Liver (tissue), 9 donors: Measurements from ENCODE around the gene DNMBP. TPM values are rescaled to one million over a fixed set of nuclear protein-coding genes. Genes with fewer than 3 reads are reported as not detected.

Experiments used
- DNase-seq: peaks from one replicate; pipeline ENCODE4 v3.0.0-alpha.2; 2017; ENCODE audit warnings: low spot score
- H3K27ac ChIP-seq, 2 donors: one replicate each; pipeline ENCODE4 v1.7.0; 2013; ENCODE audit warnings: inconsistent platforms in 2 of 2, low read length in 2 of 2, control low read depth in 1 of 2, low read depth in 1 of 2, mild to moderate bottlenecking in 1 of 2
- H3K27me3 ChIP-seq, 4 donors: one replicate each; pipeline versions ENCODE4 v1.6.1 to v1.7.0; 2013; ENCODE audit warnings: low read length in 3 of 4, inconsistent platforms in 1 of 4, mild to moderate bottlenecking in 1 of 4, moderate library complexity in 1 of 4; ENCODE audit not compliant: control insufficient read depth in 4 of 4, insufficient read depth in 4 of 4
- H3K36me3 ChIP-seq, 4 donors: one replicate each; pipeline versions ENCODE4 v1.6.1 to v1.7.0; 2013; ENCODE audit warnings: low read length in 3 of 4, mild to moderate bottlenecking in 3 of 4, low read depth in 1 of 4, moderate library complexity in 1 of 4; ENCODE audit not compliant: control insufficient read depth in 4 of 4, insufficient read depth in 3 of 4
- H3K4me1 ChIP-seq, 4 donors: one replicate each; pipeline versions ENCODE4 v1.6.1 to v1.7.0; 2013; ENCODE audit warnings: low read length in 3 of 4, mild to moderate bottlenecking in 3 of 4, moderate library complexity in 1 of 4; ENCODE audit not compliant: control insufficient read depth in 4 of 4, insufficient read depth in 4 of 4
- H3K4me3 ChIP-seq, 3 donors: one replicate each; pipeline versions ENCODE4 v1.6.1 to v1.7.0; 2013; ENCODE audit warnings: low read length in 3 of 3, control low read depth in 1 of 3, low read depth in 1 of 3, mild to moderate bottlenecking in 1 of 3
- H3K9ac ChIP-seq, 2 donors: one replicate each; pipeline ENCODE4 v1.7.0; 2013; ENCODE audit warnings: low read length in 2 of 2, mild to moderate bottlenecking in 2 of 2, moderate library complexity in 2 of 2, control low read depth in 1 of 2, low read depth in 1 of 2
- H3K9me3 ChIP-seq, 4 donors: one replicate each; pipeline versions ENCODE4 v1.6.1 to v1.7.0; 2013; ENCODE audit warnings: low read length in 3 of 4; ENCODE audit not compliant: control insufficient read depth in 4 of 4
- ATF3 ChIP-seq: IDR thresholded peaks from 2 replicates; pipeline ENCODE4 v1.6.1; 2016; ENCODE audit warnings: antibody characterized with exemption
- CTCF ChIP-seq: fragments of 150-350 bp; IDR thresholded peaks from 2 replicates; pipeline ENCODE4 v1.5.1; 2017; ENCODE audit warnings: improper control_type of control experiment, low read depth, low read length; ENCODE audit not compliant: missing input control
- EGR1 ChIP-seq, 2 donors: IDR thresholded peaks; 2 replicates each; pipeline ENCODE4 v1.6.1; 2016 to 2018; ENCODE audit warnings: antibody characterized with exemption in 2 of 2, low read depth in 2 of 2
- FOXA1 ChIP-seq: IDR thresholded peaks from 2 replicates; pipeline ENCODE4 v1.6.1; 2016; ENCODE audit warnings: antibody characterized with exemption
- FOXA2 ChIP-seq: IDR thresholded peaks from 2 replicates; pipeline ENCODE4 v1.6.1; 2016; ENCODE audit warnings: antibody characterized with exemption
- GABPA ChIP-seq, 2 donors: IDR thresholded peaks in 1 of 2; conservative IDR thresholded peaks in 1 of 2; 2 replicates each; pipeline ENCODE4 v1.6.1; 2016; ENCODE audit warnings: antibody characterized with exemption in 2 of 2, mild to moderate bottlenecking in 1 of 2, moderate library complexity in 1 of 2
- HNF4A ChIP-seq, 2 donors: conservative IDR thresholded peaks; 2 replicates each; pipeline ENCODE4 v1.6.1; 2016; ENCODE audit warnings: antibody characterized with exemption in 2 of 2, mild to moderate bottlenecking in 2 of 2
- HNF4G ChIP-seq: IDR thresholded peaks from 2 replicates; pipeline ENCODE4 v1.6.1; 2016; ENCODE audit warnings: antibody characterized with exemption
- JUND ChIP-seq, 2 donors: IDR thresholded peaks; 2 replicates each; pipeline ENCODE4 v1.6.1; 2016; ENCODE audit warnings: antibody characterized with exemption in 2 of 2
- MAX ChIP-seq: IDR thresholded peaks from 2 replicates; pipeline ENCODE4 v1.6.1; 2016; ENCODE audit warnings: antibody characterized with exemption
- NR2F2 ChIP-seq: IDR thresholded peaks from 2 replicates; pipeline ENCODE4 v1.6.1; 2016; ENCODE audit warnings: antibody characterized with exemption
- RAD21 ChIP-seq, 2 donors: IDR thresholded peaks; 2 replicates each; pipeline ENCODE4 v1.6.1; 2016; ENCODE audit warnings: antibody characterized with exemption in 2 of 2, mild to moderate bottlenecking in 2 of 2
- REST ChIP-seq: IDR thresholded peaks from 2 replicates; pipeline ENCODE4 v1.6.1; 2016; ENCODE audit warnings: antibody characterized with exemption, mild to moderate bottlenecking
- RXRA ChIP-seq, 2 donors: IDR thresholded peaks; 2 replicates each; pipeline ENCODE4 v1.6.1; 2017 to 2018; ENCODE audit warnings: antibody characterized with exemption in 2 of 2, mild to moderate bottlenecking in 1 of 2
- SP1 ChIP-seq: IDR thresholded peaks from 2 replicates; pipeline ENCODE4 v1.6.1; 2018; ENCODE audit warnings: antibody characterized with exemption, mild to moderate bottlenecking
- TAF1 ChIP-seq: conservative IDR thresholded peaks from 2 replicates; pipeline ENCODE4 v1.6.1; 2016; ENCODE audit warnings: antibody characterized with exemption, mild to moderate bottlenecking
- YY1 ChIP-seq: IDR thresholded peaks from 2 replicates; pipeline ENCODE4 v1.6.1; 2016; ENCODE audit warnings: antibody characterized with exemption, mild to moderate bottlenecking
- ZBTB33 ChIP-seq: IDR thresholded peaks from 2 replicates; pipeline ENCODE4 v1.6.1; 2016; ENCODE audit warnings: antibody characterized with exemption
- WGBS: extraction: QIAGEN DNeasy Blood & Tissue Kit; methylation state at CpG from one replicate; pipeline ENCODE4 v1.1.7; 2013; 5-methylcytosine and 5-hydroxymethylcytosine counted together
- polyA plus RNA-seq, 2 donors: library from polyadenylated mRNA; stranded (reverse) in 1 of 2; unstranded in 1 of 2; fragments of 200-250 nt in 1 of 2; fragments of >200 nt in 1 of 2; fragmentation: Nextera tagmentation in 1 of 2; extraction: Ambion mirVana in 1 of 2; gene quantifications; one replicate each; pipeline versions ENCODE4 v1.2.1 to v1.2.3, GENCODE V29; 2013 to 2015
- total RNA-seq, 2 donors: library from RNA; depleted of rRNA; stranded (reverse); fragments of >200 nt; gene quantifications; one replicate each; pipeline ENCODE4 v1.2.3, GENCODE V29; 2014
- donor health status: healthy.
- donor health status: healthy.
- donor health status: healthy.
- donor health status: healthy.
- donor health status: healthy.

The DNMBP gene
- total and polyA plus RNA-seq, 4 donors, result 3.8 to 12.6 (median 5.3) TPM

GRCh38 chr10:99906470-99906869, 103.3 kb downstream of the DNMBP start:
- 89% methylated on average over 9 of the region's 9 CpGs for WGBS
- H3K36me3 ChIP-seq, result peaks cover 9 to 55% (median 45%) of the 10 kb centered on the region in 4 donors

More at GRCh38 chr10:99906470-99906869, 103.3 kb downstream of the DNMBP start:
- H3K4me3 ChIP-seq, result no peak overlapping the region
- no peaks in the 10 kb centered on the region for H3K27me3 ChIP-seq
- no peak overlapping the region for H3K27ac ChIP-seq
- no peak overlapping the region for H3K9ac ChIP-seq
- DNase-seq, result no peak
- no peaks in the 10 kb centered on the region for H3K4me1 ChIP-seq
- TF ChIP-seq ZBTB33 (no peak), TAF1 (no peak), MAX (no peak), FOXA1 (no peak), RXRA (IDR thresholded peaks at IDR 0.05) (no peak), FOXA2 (no peak), NR2F2 (no peak), HNF4A (conservative IDR thresholded peaks at IDR 0.05) (no peak), GABPA (IDR thresholded peaks at IDR 0.05 in 1 of 2, conservative IDR thresholded peaks at IDR 0.05 in 1 of 2) (no peak), EGR1 (IDR thresholded peaks at IDR 0.05; ENCODE audit: low read depth in 2 of 2) (no peak), REST (no peak), CTCF (no peak), RAD21 (IDR thresholded peaks at IDR 0.05) (no peak), SP1 (no peak), HNF4G (no peak), ATF3 (no peak), JUND (IDR thresholded peaks at IDR 0.05) (no peak), YY1 (no peak)
- no peaks in the 10 kb centered on the region for H3K9me3 ChIP-seq
